Neural progenitor cell (in vitro differentiated cells): ENCODE data around the gene FRY.

Source experiments
- CTCF ChIP-seq: fragments of 200-600 bp; sonication (generic); IDR thresholded peaks from 2 replicates; pipeline ENCODE4 v1.5.1; 2017; ENCODE audit warnings: antibody characterized with exemption, mild to moderate bottlenecking
- EZH2 ChIP-seq: fragments of 200-600 bp; sonication (generic); IDR thresholded peaks from 2 replicates; pipeline ENCODE4 v1.6.1; 2017; ENCODE audit warnings: antibody characterized with exemption, mild to moderate bottlenecking, moderate library complexity

- TF ChIP-seq CTCF (no peak), EZH2 (no peak)
Observed at GRCh38 chr13:32297206-32297605, 265.6 kb downstream of the FRY start.
